SK-N-SH (cell line): ENCODE data around the gene ACYP2. TPM values are rescaled to one million over a fixed set of nuclear protein-coding genes. Genes with fewer than 3 reads are reported as not detected.

Experiments
- CTCF ChIA-PET: fragments of 300-600, 350-600 bp; formaldehyde crosslinking; extraction: SDS; loops from one replicate; lab custom pipeline; 2021; lab: Yijun Ruan, JAX
- POLR2A ChIA-PET: fragments of 350-600 bp; sonication (Branson Sonifier 250); formaldehyde crosslinking; extraction: SDS; loops from one replicate; lab custom pipeline; 2020; ENCODE audit warnings: antibody characterized with exemption, inconsistent platforms; lab: Yijun Ruan, JAX
- DNase-seq: peaks from one replicate; pipeline ENCODE4 v3.0.0; 2012
- H2AFZ ChIP-seq: fragments of 200-600 bp; sonication (generic); 2 replicates; pipeline ENCODE4 v1.8.1; 2016; ENCODE audit warnings: antibody characterized with exemption, mild to moderate bottlenecking, low read depth
- H3F3A ChIP-seq: fragments of 200-600 bp; sonication (generic); replicated peaks from 2 replicates; pipeline ENCODE3; 2016; ENCODE audit warnings: antibody characterized with exemption, mild to moderate bottlenecking; ENCODE audit not compliant: insufficient read depth
- H3K27ac ChIP-seq, 2 experiments: fragments of 200-500 bp in 1 of 2; fragments of 200-600 bp in 1 of 2; sonication (Bioruptor generic) in 1 of 2; sonication (generic), shearing (Covaris generic) in 1 of 2; 2 replicates each; pipeline versions ENCODE4 v1.5.1 to v1.6.1; 2014 to 2016; ENCODE audit warnings: low read depth in 2 of 2, inconsistent platforms in 1 of 2, low read length in 1 of 2, mild to moderate bottlenecking in 1 of 2, mixed read lengths in 1 of 2
- H3K27me3 ChIP-seq: fragments of 200-600 bp; sonication (generic), shearing (Covaris generic); 2 replicates; pipeline ENCODE4 v1.6.1; 2016; ENCODE audit warnings: mixed run types; ENCODE audit not compliant: insufficient read depth
- H3K36me3 ChIP-seq, 2 experiments: fragments of 200-500 bp in 1 of 2; fragments of 200-600 bp in 1 of 2; sonication (Bioruptor generic) in 1 of 2; sonication (generic) in 1 of 2; replicated peaks in 1 of 2; 2 replicates each; pipeline versions ENCODE3 to v1.5.1; 2014 to 2016; ENCODE audit warnings: low read length in 1 of 2, mild to moderate bottlenecking in 1 of 2; ENCODE audit not compliant: insufficient read depth in 2 of 2, control insufficient read depth in 1 of 2
- H3K4me1 ChIP-seq, 2 experiments: fragments of 200-500 bp in 1 of 2; fragments of 200-600 bp in 1 of 2; sonication (Bioruptor generic) in 1 of 2; sonication (generic), shearing (Covaris generic) in 1 of 2; 2 replicates each; pipeline versions ENCODE4 v1.5.1 to v1.6.1; 2014 to 2016; ENCODE audit warnings: low read depth in 1 of 2, low read length in 1 of 2, mixed run types in 1 of 2; ENCODE audit not compliant: insufficient read depth in 2 of 2, control insufficient read depth in 1 of 2
- H3K4me2 ChIP-seq: fragments of 200-600 bp; sonication (generic), shearing (Covaris generic); 2 replicates; pipeline ENCODE4 v1.6.1; 2017; ENCODE audit warnings: mixed run types
- H3K4me3 ChIP-seq, 2 experiments: fragments of 200-500 bp in 1 of 2; fragments of 200-600 bp in 1 of 2; sonication (Bioruptor generic) in 1 of 2; sonication (generic), shearing (Covaris generic) in 1 of 2; 2 replicates each; pipeline versions ENCODE4 v1.5.1 to v1.8.1; 2014 to 2016; ENCODE audit warnings: low read depth in 2 of 2, inconsistent platforms in 1 of 2, low read length in 1 of 2, mild to moderate bottlenecking in 1 of 2, mixed read lengths in 1 of 2, moderate library complexity in 1 of 2
- H3K79me2 ChIP-seq: fragments of 200-600 bp; sonication (generic); 2 replicates; pipeline ENCODE4 v1.8.1; 2017; ENCODE audit warnings: mild to moderate bottlenecking; ENCODE audit not compliant: insufficient read depth
- H3K9ac ChIP-seq: fragments of 200-600 bp; sonication (generic); 2 replicates; pipeline ENCODE4 v1.6.1; 2017; ENCODE audit warnings: mixed run types
- H3K9me2 ChIP-seq: fragments of 200-600 bp; sonication (generic); 2 replicates; pipeline ENCODE4 v1.6.1; 2017; ENCODE audit warnings: mixed run types
- H3K9me3 ChIP-seq: fragments of 200-600 bp; sonication (generic); 2 replicates; pipeline ENCODE4 v1.6.1; 2017; ENCODE audit warnings: mixed run types, mild to moderate bottlenecking, moderate library complexity
- H4K20me1 ChIP-seq: fragments of 200-600 bp; sonication (generic); 2 replicates; pipeline ENCODE4 v1.6.1; 2017; ENCODE audit warnings: mild to moderate bottlenecking, mixed run types; ENCODE audit not compliant: insufficient read depth
- FOSL2 ChIP-seq: IDR thresholded peaks from 2 replicates; pipeline ENCODE4 v1.4.0; 2012; ENCODE audit warnings: low read depth, mild to moderate bottlenecking, moderate library complexity, borderline replicate concordance
- FOXJ3 ChIP-seq: sonication (generic); formaldehyde crosslinking; IDR thresholded peaks from 2 replicates; pipeline ENCODE4 v1.5.1; 2020; ENCODE audit warnings: mild to moderate bottlenecking, missing genetic modification reagents
- JUND ChIP-seq: IDR thresholded peaks from 2 replicates; pipeline ENCODE4 v1.4.0; 2012
- NRF1 ChIP-seq: IDR thresholded peaks from 2 replicates; pipeline ENCODE4 v1.6.1; 2012; ENCODE audit warnings: low read depth, mild to moderate bottlenecking, low read length
- PBX3 ChIP-seq: IDR thresholded peaks from 2 replicates; pipeline ENCODE4; 2012
- RAD21 ChIP-seq: IDR thresholded peaks from 2 replicates; pipeline ENCODE4 v1.6.1; 2012; ENCODE audit warnings: mild to moderate bottlenecking, low read length
- RCOR1 ChIP-seq: fragments of 150-350 bp; IDR thresholded peaks from 2 replicates; pipeline ENCODE4 v1.6.1; 2017; ENCODE audit warnings: antibody characterized with exemption, low read length
- RFX5 ChIP-seq: IDR thresholded peaks from 2 replicates; pipeline ENCODE4 v1.6.1; 2012; ENCODE audit warnings: mild to moderate bottlenecking, improper control_type of control experiment, low read length
- SMC3 ChIP-seq: IDR thresholded peaks from 2 replicates; pipeline ENCODE4 v1.6.1; 2012; ENCODE audit warnings: low read depth, low read length, improper control_type of control experiment
- TCF12 ChIP-seq: IDR thresholded peaks from 2 replicates; pipeline ENCODE4 v1.4.0; 2012
- WGBS: methylation state at CpG from one replicate; pipeline ENCODE4 v1.1.6; 2017; ENCODE audit warnings: low lambda C conversion rate; 5-methylcytosine and 5-hydroxymethylcytosine counted together
- polyA plus RNA-seq, 3 experiments: library from polyadenylated mRNA; depleted of rRNA; stranded (reverse); fragments of >200 nt; gene quantifications; 2 replicates each; pipeline ENCODE4 v1.2.3, GENCODE V29; 2012
- TF ChIP-seq, protein P1 (sequence below): IDR thresholded peaks from 2 replicates; pipeline ENCODE4 v1.6.1; 2012; ENCODE audit warnings: mild to moderate bottlenecking, low read depth, low read length, moderate library complexity
- TF ChIP-seq, protein P2 (sequence below): IDR thresholded peaks from 2 replicates; pipeline ENCODE4 v1.4.0; 2012; ENCODE audit warnings: low read depth, borderline replicate concordance

Gene ACYP2
- polyA plus RNA-seq, 1 of the 3 experiments (the other 2 are of a cell fraction) = 8.8 TPM

GRCh38 chr2:54308782-54309181, 193.4 kb downstream of the ACYP2 start:
- 60% methylated on average over 2 of the region's 2 CpGs for WGBS
- no peak overlapping the region for H3K9ac ChIP-seq
- POLR2A ChIA-PET = no interaction called here

DNA sequence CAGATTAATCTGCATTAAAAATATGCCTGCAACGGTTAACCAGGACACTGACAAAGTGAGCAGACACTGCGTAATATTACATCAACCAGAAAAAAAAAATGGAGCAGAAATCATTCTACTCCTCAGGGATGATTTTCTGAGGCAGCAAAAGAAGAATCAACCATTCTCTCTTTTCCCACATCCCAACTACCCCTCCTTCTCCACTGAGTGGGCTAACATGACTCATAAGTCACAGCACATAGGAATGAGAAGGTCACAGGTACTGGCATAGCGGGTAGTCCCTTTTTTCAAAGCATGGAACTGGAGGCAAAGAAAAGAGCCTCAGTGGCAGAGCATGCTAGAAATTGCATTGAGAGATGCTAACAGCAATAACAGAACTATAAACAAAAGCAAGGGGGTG, 194.9 kb downstream of the ACYP2 start:
- H3K9me2 ChIP-seq = no peaks in the 10 kb centered on the region
- no peaks in the 10 kb centered on the region for H4K20me1 ChIP-seq
- H3K27me3 ChIP-seq = no peaks in the 10 kb centered on the region
- H3K36me3 ChIP-seq = no peaks in the 10 kb centered on the region
- no peak for DNase-seq
- H3K79me2 ChIP-seq = no peaks in the 10 kb centered on the region
- WGBS = 63% methylated on average over 3 of the region's 3 CpGs
- H3K27ac ChIP-seq = no peak overlapping the region
- CTCF ChIA-PET = no interaction called here
- H3K4me1 ChIP-seq = no peaks in the 10 kb centered on the region; a peak in 1 of 4 replicates
- no peak overlapping the region for H3K4me2 ChIP-seq
- TF ChIP-seq, protein P1, sequence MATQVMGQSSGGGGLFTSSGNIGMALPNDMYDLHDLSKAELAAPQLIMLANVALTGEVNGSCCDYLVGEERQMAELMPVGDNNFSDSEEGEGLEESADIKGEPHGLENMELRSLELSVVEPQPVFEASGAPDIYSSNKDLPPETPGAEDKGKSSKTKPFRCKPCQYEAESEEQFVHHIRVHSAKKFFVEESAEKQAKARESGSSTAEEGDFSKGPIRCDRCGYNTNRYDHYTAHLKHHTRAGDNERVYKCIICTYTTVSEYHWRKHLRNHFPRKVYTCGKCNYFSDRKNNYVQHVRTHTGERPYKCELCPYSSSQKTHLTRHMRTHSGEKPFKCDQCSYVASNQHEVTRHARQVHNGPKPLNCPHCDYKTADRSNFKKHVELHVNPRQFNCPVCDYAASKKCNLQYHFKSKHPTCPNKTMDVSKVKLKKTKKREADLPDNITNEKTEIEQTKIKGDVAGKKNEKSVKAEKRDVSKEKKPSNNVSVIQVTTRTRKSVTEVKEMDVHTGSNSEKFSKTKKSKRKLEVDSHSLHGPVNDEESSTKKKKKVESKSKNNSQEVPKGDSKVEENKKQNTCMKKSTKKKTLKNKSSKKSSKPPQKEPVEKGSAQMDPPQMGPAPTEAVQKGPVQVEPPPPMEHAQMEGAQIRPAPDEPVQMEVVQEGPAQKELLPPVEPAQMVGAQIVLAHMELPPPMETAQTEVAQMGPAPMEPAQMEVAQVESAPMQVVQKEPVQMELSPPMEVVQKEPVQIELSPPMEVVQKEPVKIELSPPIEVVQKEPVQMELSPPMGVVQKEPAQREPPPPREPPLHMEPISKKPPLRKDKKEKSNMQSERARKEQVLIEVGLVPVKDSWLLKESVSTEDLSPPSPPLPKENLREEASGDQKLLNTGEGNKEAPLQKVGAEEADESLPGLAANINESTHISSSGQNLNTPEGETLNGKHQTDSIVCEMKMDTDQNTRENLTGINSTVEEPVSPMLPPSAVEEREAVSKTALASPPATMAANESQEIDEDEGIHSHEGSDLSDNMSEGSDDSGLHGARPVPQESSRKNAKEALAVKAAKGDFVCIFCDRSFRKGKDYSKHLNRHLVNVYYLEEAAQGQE = no peak
- TF ChIP-seq FOSL2 = peak; percentile 10; the same call in 1 of the 2 replicates
- TF ChIP-seq, all 33 proteins: peak for 1
- no peaks in the 10 kb centered on the region for H3K9me3 ChIP-seq
- POLR2A ChIA-PET = no interaction called here
- H3K4me3 ChIP-seq = no peak overlapping the region
- H3F3A ChIP-seq = no peaks in the 10 kb centered on the region
- no peak overlapping the region for H2AFZ ChIP-seq
- no peak overlapping the region for H3K9ac ChIP-seq

More at GRCh38 chr2:54308782-54309181, 193.4 kb downstream of the ACYP2 start:
- TF ChIP-seq RCOR1 (no peak), RAD21 (no peak), RFX5 (no peak), SMC3 (no peak), FOXJ3 (CRISPR knock-in tag) (no peak), NRF1 (no peak), TCF12 (no peak), JUND (no peak), PBX3 (no peak)
- TF ChIP-seq, protein P2, sequence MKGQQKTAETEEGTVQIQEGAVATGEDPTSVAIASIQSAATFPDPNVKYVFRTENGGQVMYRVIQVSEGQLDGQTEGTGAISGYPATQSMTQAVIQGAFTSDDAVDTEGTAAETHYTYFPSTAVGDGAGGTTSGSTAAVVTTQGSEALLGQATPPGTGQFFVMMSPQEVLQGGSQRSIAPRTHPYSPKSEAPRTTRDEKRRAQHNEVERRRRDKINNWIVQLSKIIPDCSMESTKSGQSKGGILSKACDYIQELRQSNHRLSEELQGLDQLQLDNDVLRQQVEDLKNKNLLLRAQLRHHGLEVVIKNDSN = no peak
- TF ChIP-seq, protein P1 = no peak
- DNase-seq = no peak
- H3K9me2 ChIP-seq = no peaks in the 10 kb centered on the region; the same call in 1 of the 2 replicates
- H3K4me3 ChIP-seq = no peak overlapping the region
- H3K36me3 ChIP-seq = no peaks in the 10 kb centered on the region
- no peaks in the 10 kb centered on the region for H4K20me1 ChIP-seq
- H3K79me2 ChIP-seq = no peaks in the 10 kb centered on the region
- H3F3A ChIP-seq = no peaks in the 10 kb centered on the region
- no peak overlapping the region for H2AFZ ChIP-seq
- CTCF ChIA-PET = no interaction called here
- H3K4me1 ChIP-seq = no peaks in the 10 kb centered on the region; a peak in 2 of 4 replicates
- H3K4me2 ChIP-seq = no peak overlapping the region
- no peaks in the 10 kb centered on the region for H3K9me3 ChIP-seq
- no peaks in the 10 kb centered on the region for H3K27me3 ChIP-seq
- no peak overlapping the region for H3K27ac ChIP-seq
